Ovary (tissue), 10 donors: Measurements from ENCODE around the gene PRSS48. TPM values are rescaled to one million over a fixed set of nuclear protein-coding genes. Genes with fewer than 3 reads are reported as not detected.

Experiments
- DNase-seq, 5 donors: peaks; one replicate each; pipeline ENCODE4 v3.0.0-alpha.2; 2019 to 2020
- H3K27ac ChIP-seq, 2 donors: fragments of 200-600 bp; one replicate each; pipeline versions ENCODE4 v1.5.1 to v1.8.0; 2019 to 2022
- H3K27me3 ChIP-seq: fragments of 200-600 bp; one replicate; pipeline ENCODE4 v1.8.0; 2022
- H3K36me3 ChIP-seq: fragments of 200-600 bp; sonication (generic); one replicate; pipeline ENCODE4 v1.5.1; 2019
- H3K4me1 ChIP-seq: one replicate; pipeline ENCODE4 v1.8.1; 2013; ENCODE audit warnings: mild to moderate bottlenecking, moderate library complexity; ENCODE audit not compliant: insufficient read depth
- H3K4me3 ChIP-seq: fragments of 200-600 bp; sonication (generic); one replicate; pipeline ENCODE4 v1.5.1; 2017
- H3K9me3 ChIP-seq, 2 donors: fragments of 200-600 bp in 1 of 2; sonication (generic) in 1 of 2; one replicate each; pipeline versions ENCODE4 v1.5.1 to v1.8.1; 2013 to 2019; ENCODE audit warnings: mild to moderate bottlenecking in 1 of 2, moderate library complexity in 1 of 2
- EP300 ChIP-seq: sonication (generic); formaldehyde crosslinking; IDR thresholded peaks from one replicate; pipeline ENCODE4 v1.6.1; 2017; ENCODE audit warnings: antibody characterized with exemption
- POLR2A ChIP-seq: fragments of 450-650 bp; IDR thresholded peaks from one replicate; pipeline ENCODE4 v1.6.1; 2017; ENCODE audit warnings: antibody characterized with exemption, mild to moderate bottlenecking, moderate library complexity
- WGBS, 3 donors: extraction: QIAGEN DNeasy Blood & Tissue Kit in 1 of 3; methylation state at CpG; one replicate each; pipeline versions ENCODE4 v1.1.5 to v1.1.7; 2013 to 2017; 5-methylcytosine and 5-hydroxymethylcytosine counted together
- intact Hi-C, 4 donors: fragments of 100-400 bp; cut with DNase I; formaldehyde crosslinking; loops; one replicate each; pipeline versions ENCODE4 v1.11.0 to v1.15.1; 2022 to 2023
- long read RNA-seq, 3 donors: library from polyadenylated mRNA in 2 of 3; unstranded in 2 of 3; transcript quantifications; one replicate each; pipeline ENCODE4 v2.0.0 and lab custom pipeline, GENCODE V29; 2021 to 2026
- polyA plus RNA-seq, 2 donors: library from polyadenylated mRNA; stranded (reverse); fragments of 200-250 nt in 1 of 2; fragments of 350-450 nt in 1 of 2; fragmentation: Illumina TruSeq in 1 of 2; extraction: RNeasy Lipid Tissue Mini Kit (QIAGEN cat#74804) in 1 of 2; gene quantifications; one replicate each; pipeline ENCODE4 v1.2.3, GENCODE V29; 2013 to 2014
- total RNA-seq, 7 donors: library from RNA; depleted of rRNA in 2 of 7; stranded (reverse); fragments of >200 nt in 2 of 7; fragmentation: NEBNext Ultra II Directional in 3 of 7; extraction: Animal tissue kit (Norgen Biotek cat#: 25700) in 3 of 7; gene quantifications; one replicate each; pipeline versions ENCODE4 v1.1.0 to v1.2.4, GENCODE V29; 2016 to 2023
- TF ChIP-seq, protein P1 (sequence below), 3 donors: fragments of 450-650 bp in 2 of 3; fragments of 200-600 bp in 1 of 3; IDR thresholded peaks; one replicate each; pipeline versions ENCODE4 v1.5.1 to v1.8.0; 2016 to 2022; ENCODE audit warnings: antibody characterized with exemption in 3 of 3, mild to moderate bottlenecking in 1 of 3
- donor health status: DM: no; HTN: no; CAD: no; lungs with moderate emphysema.
- donor health status: DM: no; HTN: no; CAD: no.
- donor health status: Bipolar disorder and iron deficiency.
- donor health status: DM: yes; HTN: yes; CAD: no.
- donor health status: DM: no; HTN: no; CAD: no.
- donor health status: DM: yes; HTN: yes; CAD: no.

Gene PRSS48, protein sequence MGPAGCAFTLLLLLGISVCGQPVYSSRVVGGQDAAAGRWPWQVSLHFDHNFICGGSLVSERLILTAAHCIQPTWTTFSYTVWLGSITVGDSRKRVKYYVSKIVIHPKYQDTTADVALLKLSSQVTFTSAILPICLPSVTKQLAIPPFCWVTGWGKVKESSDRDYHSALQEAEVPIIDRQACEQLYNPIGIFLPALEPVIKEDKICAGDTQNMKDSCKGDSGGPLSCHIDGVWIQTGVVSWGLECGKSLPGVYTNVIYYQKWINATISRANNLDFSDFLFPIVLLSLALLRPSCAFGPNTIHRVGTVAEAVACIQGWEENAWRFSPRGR
- not detected for total RNA-seq
- not detected for polyA plus RNA-seq
- long read RNA-seq, donor 1, partial matches to known transcripts: 0 of 1 reads
- long read RNA-seq, donor 1, other reads (novel, unspliced or antisense): 1 of 1 reads
- long read RNA-seq, donor 2: 0 reads
- long read RNA-seq, donor 3, partial matches to known transcripts: 0 of 1 reads
- long read RNA-seq, donor 3, other reads (novel, unspliced or antisense): 1 of 1 reads

DNA sequence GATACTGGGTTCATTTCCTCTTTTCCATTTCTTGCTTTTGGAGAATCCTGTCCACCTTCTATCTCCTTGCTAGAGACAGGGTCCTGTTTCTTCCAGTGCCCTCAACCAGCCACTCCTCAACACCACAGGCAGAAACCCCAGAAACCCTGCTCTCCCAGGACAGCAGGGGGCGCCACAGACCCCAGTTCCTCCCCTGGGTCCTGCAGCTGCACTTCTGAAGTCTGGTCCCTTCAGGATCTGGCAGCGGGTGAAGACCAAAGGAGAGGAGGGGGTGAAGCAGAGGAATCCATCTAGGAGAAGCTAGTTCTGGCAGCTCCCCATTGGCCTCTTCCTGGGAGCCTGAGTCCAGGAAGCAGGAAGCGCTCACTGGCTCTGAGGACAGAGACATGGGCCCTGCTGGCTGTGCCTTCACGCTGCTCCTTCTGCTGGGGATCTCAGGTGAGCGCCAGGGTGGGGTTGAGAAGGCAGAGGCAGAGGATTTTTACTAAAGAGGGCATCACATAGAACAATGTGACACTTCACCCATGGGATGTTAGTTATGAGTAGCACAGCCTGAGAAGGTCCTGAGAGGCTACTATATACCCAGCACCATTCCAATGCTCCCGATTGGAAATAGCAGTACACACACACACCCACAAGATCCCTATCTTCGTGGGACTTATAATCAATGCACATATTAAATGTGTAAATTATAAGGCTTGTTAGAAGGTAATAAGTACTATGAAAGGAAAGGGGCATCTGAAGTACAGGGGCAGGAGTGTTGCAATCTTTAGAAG, at the start of gene PRSS48:
Gene PRSS48 (plus strand): TSS at position 375 of the 776 bp plus-strand sequence. CDS start 12 bp downstream, at position 387.
- 74 to 76% (median 76%) methylated on average over 7 of the region's 7 CpGs for WGBS, 3 donors
- DNase-seq: peak; percentile 28 to 66 (median 52)
- Histone ChIP-seq H3K27ac (no peak within 1 kb of the TSS), H3K27me3 (no peaks in the 10 kb centered on the region), H3K9me3 (no peaks in the 10 kb centered on the region), H3K4me3 (no peak within 1 kb of the TSS), H3K4me1 (peaks cover 7% of the 10 kb centered on the region), H3K36me3 (no peaks in the 10 kb centered on the region)
- intact Hi-C loops: no loop called here
- TF ChIP-seq EP300 (no peak), POLR2A (no peak)
- TF ChIP-seq, protein P1, sequence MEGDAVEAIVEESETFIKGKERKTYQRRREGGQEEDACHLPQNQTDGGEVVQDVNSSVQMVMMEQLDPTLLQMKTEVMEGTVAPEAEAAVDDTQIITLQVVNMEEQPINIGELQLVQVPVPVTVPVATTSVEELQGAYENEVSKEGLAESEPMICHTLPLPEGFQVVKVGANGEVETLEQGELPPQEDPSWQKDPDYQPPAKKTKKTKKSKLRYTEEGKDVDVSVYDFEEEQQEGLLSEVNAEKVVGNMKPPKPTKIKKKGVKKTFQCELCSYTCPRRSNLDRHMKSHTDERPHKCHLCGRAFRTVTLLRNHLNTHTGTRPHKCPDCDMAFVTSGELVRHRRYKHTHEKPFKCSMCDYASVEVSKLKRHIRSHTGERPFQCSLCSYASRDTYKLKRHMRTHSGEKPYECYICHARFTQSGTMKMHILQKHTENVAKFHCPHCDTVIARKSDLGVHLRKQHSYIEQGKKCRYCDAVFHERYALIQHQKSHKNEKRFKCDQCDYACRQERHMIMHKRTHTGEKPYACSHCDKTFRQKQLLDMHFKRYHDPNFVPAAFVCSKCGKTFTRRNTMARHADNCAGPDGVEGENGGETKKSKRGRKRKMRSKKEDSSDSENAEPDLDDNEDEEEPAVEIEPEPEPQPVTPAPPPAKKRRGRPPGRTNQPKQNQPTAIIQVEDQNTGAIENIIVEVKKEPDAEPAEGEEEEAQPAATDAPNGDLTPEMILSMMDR (IDR thresholded peaks at IDR 0.05): no peak

GRCh38 chr4:151227172-151227571, 49.8 kb upstream of the PRSS48 start:
- H3K4me3 ChIP-seq: peak overlapping the region; percentile 29
- 8 to 22% (median 12%) methylated on average over 1 of the region's 1 CpG for WGBS, 3 donors
- intact Hi-C loops: no loop called here
- H3K9me3 ChIP-seq: no peaks in the 10 kb centered on the region
- peak overlapping the region in 1 of 2 donors; percentile 74 for H3K27ac ChIP-seq
- H3K27me3 ChIP-seq: no peaks in the 10 kb centered on the region
- no peak for DNase-seq
- peaks cover 3% of the 10 kb centered on the region for H3K4me1 ChIP-seq
- TF ChIP-seq EP300 (no peak), POLR2A (no peak)
- TF ChIP-seq, protein P1 (IDR thresholded peaks at IDR 0.05): no peak
- no peaks in the 10 kb centered on the region for H3K36me3 ChIP-seq

- Histone ChIP-seq H3K27ac (peak overlapping the region; percentile 71 to 74), H3K36me3 (no peaks in the 10 kb centered on the region), H3K4me3 (peak overlapping the region; percentile 29), H3K27me3 (no peaks in the 10 kb centered on the region), H3K9me3 (no peaks in the 10 kb centered on the region), H3K4me1 (peaks cover 1% of the 10 kb centered on the region)
- 1 to 2% (median 2%) methylated on average over 3 of the region's 3 CpGs for WGBS, 3 donors
- peak in 3 of 5 donors; percentile 54 to 61 (median 56) for DNase-seq
- intact Hi-C loops: no loop called here
- TF ChIP-seq, protein P1 (IDR thresholded peaks at IDR 0.05): no peak
- no peak for TF ChIP-seq POLR2A
- no peak for TF ChIP-seq EP300
Measured at GRCh38 chr4:151227731-151228130, 49.2 kb upstream of the PRSS48 start.
